DOHH2 (cell line): ENCODE results near the gene CREB5.

Experiments used
- H3F3A ChIP-seq: fragments of 200-600 bp; sonication (generic), shearing (Covaris generic); 2 replicates; pipeline ENCODE4 v1.6.0; 2016; ENCODE audit warnings: antibody characterized with exemption, mild to moderate bottlenecking; ENCODE audit not compliant: control insufficient read depth, insufficient read depth
- H3K27ac ChIP-seq: fragments of 200-600 bp; sonication (generic); 2 replicates; pipeline ENCODE4 v1.5.1; 2014; ENCODE audit warnings: low read depth, mild to moderate bottlenecking, low read length, moderate library complexity
- H3K27me3 ChIP-seq: fragments of 200-600 bp; sonication (generic); 2 replicates; pipeline ENCODE4 v1.6.1; 2014; ENCODE audit warnings: mild to moderate bottlenecking, low read length, mixed read lengths; ENCODE audit not compliant: control insufficient read depth
- H3K36me3 ChIP-seq: fragments of 200-600 bp; sonication (generic); 2 replicates; pipeline ENCODE4 v1.6.1; 2014; ENCODE audit warnings: mild to moderate bottlenecking, low read length, moderate library complexity, mixed read lengths; ENCODE audit not compliant: control insufficient read depth
- H3K4me1 ChIP-seq: fragments of 200-600 bp; sonication (generic); 2 replicates; pipeline ENCODE4 v1.6.1; 2014; ENCODE audit warnings: mild to moderate bottlenecking, low read length, mixed read lengths; ENCODE audit not compliant: control insufficient read depth
- H3K4me2 ChIP-seq: fragments of 200-600 bp; sonication (generic); 2 replicates; pipeline ENCODE4 v1.6.0; 2014; ENCODE audit warnings: mild to moderate bottlenecking, low read length, moderate library complexity
- H3K4me3 ChIP-seq: fragments of 200-600 bp; sonication (generic); 2 replicates; pipeline ENCODE4 v1.5.1; 2014; ENCODE audit warnings: mild to moderate bottlenecking, low read length, mixed read lengths
- H3K79me2 ChIP-seq: fragments of 200-600 bp; sonication (generic); 2 replicates; pipeline ENCODE4 v1.6.1; 2014; ENCODE audit warnings: mild to moderate bottlenecking, low read length, mixed read lengths; ENCODE audit not compliant: control insufficient read depth
- H3K9me2 ChIP-seq: fragments of 200-600 bp; sonication (generic); replicated peaks from 2 replicates; pipeline ENCODE4 v1.6.1; 2014; ENCODE audit warnings: mild to moderate bottlenecking, low read length, mixed read lengths; ENCODE audit not compliant: control insufficient read depth
- H3K9me3 ChIP-seq: fragments of 200-600 bp; sonication (generic); 2 replicates; pipeline ENCODE4 v1.6.1; 2014; ENCODE audit warnings: antibody characterized with exemption, low read length, mixed read lengths; ENCODE audit not compliant: control insufficient read depth, insufficient read depth
- H4K20me1 ChIP-seq: fragments of 200-600 bp; sonication (generic); 2 replicates; pipeline ENCODE4 v1.6.0; 2014; ENCODE audit warnings: low read depth, mild to moderate bottlenecking, antibody characterized with exemption, low read length, moderate library complexity; ENCODE audit not compliant: control insufficient read depth, insufficient read depth
- CTCF ChIP-seq: fragments of 200-600 bp; sonication (generic); IDR thresholded peaks from one replicate; pipeline ENCODE4 v1.5.1; 2014; ENCODE audit warnings: antibody characterized with exemption, mild to moderate bottlenecking, low read depth, low read length; ENCODE audit not compliant: poor library complexity, severe bottlenecking
- EZH2phosphoT487 ChIP-seq: fragments of 200-600 bp; sonication (generic); IDR thresholded peaks from 2 replicates; pipeline ENCODE4 v1.6.1; 2017; ENCODE audit warnings: borderline replicate concordance, mild to moderate bottlenecking, antibody characterized with exemption, low read length, moderate library complexity, mixed read lengths

The CREB5 gene

GRCh38 chr7:28390426-28390825 lies 21.9 kb upstream of the CREB5 start:
- H3K27me3 ChIP-seq = peaks cover 5% of the 10 kb centered on the region; the same call in 1 of the 2 replicates
- no peaks in the 10 kb centered on the region for H4K20me1 ChIP-seq

GRCh38 chr7:28392289-28392688 lies 20.0 kb upstream of the CREB5 start:
- H3K4me1 ChIP-seq = peaks cover 4% of the 10 kb centered on the region
- no peak overlapping the region for H3K4me2 ChIP-seq
- H3K36me3 ChIP-seq = no peaks in the 10 kb centered on the region
- H3K27ac ChIP-seq = no peak overlapping the region
- H3K79me2 ChIP-seq = no peaks in the 10 kb centered on the region
- no peaks in the 10 kb centered on the region for H3K9me2 ChIP-seq
- H3F3A ChIP-seq = no peaks in the 10 kb centered on the region
- H3K4me3 ChIP-seq = no peak overlapping the region
- peaks cover 5% of the 10 kb centered on the region; the same call in 1 of the 2 replicates for H3K27me3 ChIP-seq
- TF ChIP-seq EZH2phosphoT487 (no peak), CTCF (no peak)
- no peaks in the 10 kb centered on the region for H4K20me1 ChIP-seq
- H3K9me3 ChIP-seq = no peaks in the 10 kb centered on the region

More at GRCh38 chr7:28390426-28390825, 21.9 kb upstream of the CREB5 start:
- H3F3A ChIP-seq = no peaks in the 10 kb centered on the region
- no peaks in the 10 kb centered on the region for H3K79me2 ChIP-seq
- peaks cover 4% of the 10 kb centered on the region for H3K4me1 ChIP-seq
- no peaks in the 10 kb centered on the region for H3K9me3 ChIP-seq
- H3K4me3 ChIP-seq = no peak overlapping the region
- no peak overlapping the region for H3K4me2 ChIP-seq
- no peak overlapping the region for H3K27ac ChIP-seq
- no peaks in the 10 kb centered on the region for H3K9me2 ChIP-seq
- H3K36me3 ChIP-seq = no peaks in the 10 kb centered on the region
- no peak for TF ChIP-seq CTCF
- no peak for TF ChIP-seq EZH2phosphoT487

- no peaks in the 10 kb centered on the region for H3K9me2 ChIP-seq
- 0 out of 2 replicates have a peak, but pooled peaks cover 6% of the 10 kb centered on the region for H3K27me3 ChIP-seq
- H3K9me3 ChIP-seq = no peaks in the 10 kb centered on the region
- no peak for TF ChIP-seq CTCF
- TF ChIP-seq EZH2phosphoT487 = no peak
- H3K4me2 ChIP-seq = no peak overlapping the region
- no peaks in the 10 kb centered on the region for H4K20me1 ChIP-seq
- no peak overlapping the region for H3K4me3 ChIP-seq
- no peak overlapping the region for H3K27ac ChIP-seq
- no peaks in the 10 kb centered on the region for H3K36me3 ChIP-seq
- H3F3A ChIP-seq = no peaks in the 10 kb centered on the region
- H3K4me1 ChIP-seq = no peaks in the 10 kb centered on the region
- H3K79me2 ChIP-seq = no peaks in the 10 kb centered on the region
Observed at GRCh38 chr7:28395404-28395803, 16.9 kb upstream of the CREB5 start.

- TF ChIP-seq CTCF (no peak), EZH2phosphoT487 (no peak)
- no peak overlapping the region for H3K4me2 ChIP-seq
- H3K9me2 ChIP-seq = no peaks in the 10 kb centered on the region
Observed at GRCh38 chr7:28395831-28396230, 16.5 kb upstream of the CREB5 start.

More at GRCh38 chr7:28395831-28396230, 16.5 kb upstream of the CREB5 start:
- Histone ChIP-seq H3K4me1 (no peaks in the 10 kb centered on the region), H3K79me2 (no peaks in the 10 kb centered on the region), H3K9me3 (no peaks in the 10 kb centered on the region), H4K20me1 (no peaks in the 10 kb centered on the region), H3F3A (no peaks in the 10 kb centered on the region), H3K4me3 (no peak overlapping the region), H3K27ac (no peak overlapping the region), H3K36me3 (no peaks in the 10 kb centered on the region), H3K27me3 (0 out of 2 replicates have a peak, but pooled peaks cover 6% of the 10 kb centered on the region)
